Measurements from ENCODE around the gene MOSPD2.

GRCh38 chrX:14897042-14897441 lies 23.8 kb downstream of the MOSPD2 start:
- no peak for TF ChIP-seq RAD21 (IDR thresholded peaks at IDR 0.05; ENCODE audit: low read length)
- no peak for TF ChIP-seq POLR2A (IDR thresholded peaks at IDR 0.05; ENCODE audit: low read depth, low read length)
- no peak for TF ChIP-seq NFE2L2 (IDR thresholded peaks at IDR 0.05; ENCODE audit: low read depth, low read length)
- no peak for TF ChIP-seq CTCF (conservative IDR thresholded peaks at IDR 0.05; ENCODE audit: low read depth, low read length)
- no peak for TF ChIP-seq BHLHE40 (IDR thresholded peaks at IDR 0.05; ENCODE audit: low read depth, low read length)
- TF ChIP-seq SMC3 (IDR thresholded peaks at IDR 0.05; ENCODE audit: low read depth, low read length), result no peak
- TF ChIP-seq MAZ (IDR thresholded peaks at IDR 0.05; ENCODE audit: borderline replicate concordance, low read depth, low read length), result no peak
- no peak for TF ChIP-seq RCOR1 (IDR thresholded peaks at IDR 0.05; ENCODE audit: insufficient replicate concordance, low read length)
- no peak for TF ChIP-seq ELK1 (IDR thresholded peaks at IDR 0.05; ENCODE audit: borderline replicate concordance, low read depth, low read length)
- no peak for TF ChIP-seq MXI1 (IDR thresholded peaks at IDR 0.05; ENCODE audit: borderline replicate concordance, low read depth, low read length)
- TF ChIP-seq RFX5 (IDR thresholded peaks at IDR 0.05; ENCODE audit: low read depth, low read length), result no peak
- TF ChIP-seq MAFK (IDR thresholded peaks at IDR 0.05; ENCODE audit: low read depth, low read length), result peak; percentile 83
